Fibroblast of the aortic adventitia (primary cell): ENCODE data around the gene SACS. TPM values are rescaled to one million over a fixed set of nuclear protein-coding genes. Genes with fewer than 3 reads are reported as not detected.

Source experiments
- DNase-seq: peaks from one replicate; pipeline ENCODE4 v3.0.0-alpha.2; 2010; ENCODE audit warnings: low read depth
- H3K4me3 ChIP-seq: 2 replicates; pipeline ENCODE4 v1.5.1; 2011; ENCODE audit warnings: low read depth, mild to moderate bottlenecking, control low read depth, low read length, moderate library complexity
- CTCF ChIP-seq: IDR thresholded peaks from 2 replicates; pipeline ENCODE4 v1.5.1; 2011; ENCODE audit warnings: mild to moderate bottlenecking, low read length, control low read depth, inconsistent platforms; ENCODE audit not compliant: insufficient read depth
- total RNA-seq: library from RNA; depleted of rRNA; stranded (reverse); fragments of >200 nt; gene quantifications from 2 replicates; pipeline ENCODE4 v1.2.3, GENCODE V29; 2012; ENCODE audit warnings: low replicate concordance

Gene SACS
- total RNA-seq, 1 donor, result 66.2 TPM

GRCh38 chr13:23383151-23383550, 50.4 kb downstream of the SACS start:
- H3K4me3 ChIP-seq, result no peak overlapping the region
- no peak for DNase-seq
- no peak for TF ChIP-seq CTCF

- TF ChIP-seq CTCF, result no peak
- no peak for DNase-seq
- H3K4me3 ChIP-seq, result no peak overlapping the region
These were observed 51.6 kb downstream of the SACS start for GRCh38 chr13:23381866-23382265.

GRCh38 chr13:23380534-23380933, 53.0 kb downstream of the SACS start:
- TF ChIP-seq CTCF, result no peak
- DNase-seq, result peak; percentile 30
- H3K4me3 ChIP-seq, result no peak overlapping the region

GRCh38 chr13:23377983-23378632, 55.4 kb downstream of the SACS start:
- peak; percentile 100 for DNase-seq
- H3K4me3 ChIP-seq, result no peak overlapping the region
- no peak for TF ChIP-seq CTCF

GRCh38 chr13:23377579-23377978, 55.9 kb downstream of the SACS start:
- H3K4me3 ChIP-seq, result no peak overlapping the region
- no peak for TF ChIP-seq CTCF
- DNase-seq, result no peak

- peak overlapping the region; percentile 93 for H3K4me3 ChIP-seq
- no peak for TF ChIP-seq CTCF
- peak; percentile 92 for DNase-seq
These were observed 58.2 kb downstream of the SACS start for GRCh38 chr13:23375001-23375971.
